NCI-H187 treated with DMSO at 0.1 percent for 48 hours (cell line): ENCODE data around the gene ERC1.
A peak's percentile ranks its signal among the peaks of the same experiment; 100 is the strongest.
"Not testable (repeated sequence)": the region's sequence is repeated elsewhere in the genome, so short reads cannot be mapped to it uniquely, and the experiment has no call there.

Experiments
- DNase-seq: peaks from one replicate; lab custom pipeline; 2025; lab: John Stamatoyannopoulos, UW

Gene ERC1

DNA sequence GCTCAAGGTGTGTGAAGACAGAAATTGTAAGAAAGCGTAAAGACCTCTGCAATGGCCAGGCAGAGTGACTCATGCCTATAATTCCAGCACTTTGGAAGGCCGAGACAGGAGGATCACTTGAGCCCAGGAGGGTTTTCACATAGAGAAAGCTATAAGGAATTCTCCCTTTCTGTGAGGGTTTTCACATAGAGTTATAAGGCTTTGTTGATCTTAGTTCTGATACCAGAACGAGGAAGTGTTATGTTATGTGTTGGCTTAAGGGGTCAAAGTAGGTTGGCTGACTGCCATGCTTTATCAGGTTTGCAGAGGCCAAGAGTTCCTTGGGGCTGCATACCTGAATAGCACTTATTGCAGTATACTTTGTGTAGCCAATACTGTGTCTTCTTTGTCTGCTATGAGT, 139.1 kb downstream of the ERC1 start:
- DNase-seq = no peak

DNA sequence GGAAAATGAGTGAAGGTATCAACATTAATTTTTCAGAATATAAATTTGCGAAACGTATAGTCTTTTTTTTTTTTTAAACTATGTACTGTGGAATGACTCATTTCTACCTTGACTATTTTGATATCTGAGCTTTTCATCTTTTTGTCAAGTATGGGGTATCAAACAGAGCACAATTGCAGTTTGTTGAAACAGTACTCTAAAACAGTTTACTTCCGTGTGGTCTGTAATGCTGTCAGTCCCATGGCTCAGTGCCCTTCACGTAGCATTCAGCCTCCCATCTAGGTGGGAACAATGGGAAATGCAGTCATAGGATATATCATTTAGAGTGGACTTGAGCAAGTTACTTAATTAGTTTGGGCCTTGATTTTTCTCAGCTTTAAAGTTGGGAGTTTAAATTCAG, 139.5 kb downstream of the ERC1 start:
- no peak for DNase-seq

DNA sequence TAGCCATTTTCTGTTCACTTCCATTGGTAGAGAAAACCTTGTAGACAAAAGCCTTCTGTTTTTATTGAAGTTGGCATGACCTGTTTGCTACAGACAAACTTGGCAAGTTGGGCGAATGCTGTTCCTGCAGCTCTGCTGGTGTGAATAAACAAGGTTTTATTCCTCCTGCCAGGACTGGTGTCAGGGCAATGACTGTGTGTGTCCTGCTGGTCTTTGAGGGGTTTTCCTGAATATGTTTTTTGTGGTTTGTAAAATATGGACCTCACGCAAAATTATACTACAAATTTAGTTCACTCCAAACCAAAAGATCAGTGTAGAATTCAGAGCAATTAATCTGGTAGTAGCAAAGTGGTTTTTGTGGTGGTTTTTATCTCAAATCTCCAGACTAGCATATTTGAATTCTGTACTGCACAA, 140.8 kb downstream of the ERC1 start:
- no peak for DNase-seq

DNA sequence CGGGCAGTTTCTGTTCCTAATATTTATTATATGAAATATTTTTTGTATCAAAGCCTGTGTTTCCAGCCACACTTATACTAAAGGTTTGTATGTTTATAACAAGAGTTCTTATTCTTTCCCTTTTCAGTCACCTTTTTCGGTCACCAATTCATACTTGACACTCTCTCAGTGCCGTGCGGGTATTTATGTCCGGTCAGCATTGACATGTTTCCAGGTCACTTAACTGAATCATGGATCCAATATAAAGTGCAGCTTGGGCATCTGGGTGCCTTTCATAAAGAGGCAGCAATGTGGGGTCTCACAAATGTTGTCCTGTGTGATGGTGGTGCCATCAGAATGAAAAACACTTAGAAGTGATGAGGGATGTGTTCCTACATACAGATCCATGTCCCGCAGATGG, 141.3 kb downstream of the ERC1 start:
- DNase-seq = no peak

DNA sequence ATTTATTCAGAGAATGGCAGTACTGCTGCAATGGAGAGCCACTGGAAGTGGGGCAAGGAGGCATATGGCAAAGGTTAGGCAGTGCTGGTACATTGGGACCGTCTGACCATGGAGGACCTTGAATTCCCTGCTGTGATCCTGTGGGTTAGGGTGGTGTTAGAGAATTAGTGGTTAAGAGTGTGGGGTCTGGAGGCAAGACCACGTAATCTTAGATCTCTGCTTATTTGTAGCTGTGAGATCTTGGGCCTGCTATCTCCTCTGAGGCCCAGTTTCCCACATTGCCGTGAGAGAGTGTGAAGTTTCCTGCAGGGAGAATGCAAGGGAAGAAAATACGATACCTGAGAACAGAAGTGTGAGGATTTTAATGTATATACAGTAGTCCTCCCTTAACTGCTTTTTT, 147.7 kb downstream of the ERC1 start:
- no peak for DNase-seq

DNA sequence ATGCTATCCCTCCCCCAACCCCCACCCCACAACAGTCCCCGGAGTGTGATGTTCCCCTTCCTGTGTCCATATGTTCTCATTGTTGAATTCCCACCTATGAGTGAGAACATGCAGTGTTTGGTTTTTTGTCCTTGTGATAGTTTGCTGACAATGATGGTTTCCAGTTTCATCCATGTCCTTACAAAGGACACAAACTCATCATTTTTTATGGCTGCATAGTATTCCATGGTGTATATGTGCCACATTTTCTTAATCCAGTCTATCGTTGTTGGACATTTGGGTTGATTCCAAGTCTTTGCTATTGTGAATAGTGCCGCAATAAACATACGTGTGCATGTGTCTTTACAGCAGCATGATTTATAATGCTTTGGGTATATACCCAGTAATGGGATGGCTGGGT, 155.7 kb downstream of the ERC1 start:
- not testable (repeated sequence) for DNase-seq

DNA sequence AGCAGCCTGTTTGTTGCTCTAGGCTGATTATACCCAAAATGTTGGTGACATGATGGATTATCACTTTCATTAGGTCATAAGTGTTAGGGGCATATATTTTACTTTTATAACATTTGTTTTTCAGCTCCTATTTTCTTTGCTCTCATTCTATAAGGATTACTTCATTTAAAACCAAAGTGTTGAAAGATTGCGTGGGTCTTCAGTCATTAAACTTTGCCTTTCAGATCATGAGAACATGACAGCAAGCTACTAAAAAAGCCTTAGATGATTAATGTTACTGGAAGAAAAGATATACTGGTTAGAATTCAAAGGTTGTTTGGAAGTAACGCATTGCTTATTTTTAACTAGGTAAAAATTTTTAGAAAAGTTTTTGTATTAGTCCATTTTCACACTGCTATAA, 156.8 kb downstream of the ERC1 start:
- no peak for DNase-seq

DNA sequence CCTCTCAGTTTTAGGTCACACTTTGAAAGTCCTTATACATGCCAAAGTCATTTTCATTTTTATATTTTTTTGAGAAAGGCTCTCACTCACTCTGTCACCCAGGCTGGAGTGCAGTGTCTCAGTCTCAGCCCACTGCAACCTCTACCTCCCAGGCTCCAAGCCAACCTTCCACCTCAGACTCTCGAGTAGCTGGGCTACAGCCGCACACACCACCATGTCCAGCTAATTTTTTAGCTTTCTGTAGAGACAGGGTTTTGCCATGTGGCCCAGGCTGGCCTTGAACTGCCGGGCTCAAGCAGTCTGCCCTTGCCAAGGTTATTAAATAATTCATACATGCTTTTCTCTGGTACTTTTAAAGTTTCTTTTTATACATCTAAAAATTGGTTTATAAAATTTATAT, 166.0 kb downstream of the ERC1 start:
- DNase-seq = no peak

DNA sequence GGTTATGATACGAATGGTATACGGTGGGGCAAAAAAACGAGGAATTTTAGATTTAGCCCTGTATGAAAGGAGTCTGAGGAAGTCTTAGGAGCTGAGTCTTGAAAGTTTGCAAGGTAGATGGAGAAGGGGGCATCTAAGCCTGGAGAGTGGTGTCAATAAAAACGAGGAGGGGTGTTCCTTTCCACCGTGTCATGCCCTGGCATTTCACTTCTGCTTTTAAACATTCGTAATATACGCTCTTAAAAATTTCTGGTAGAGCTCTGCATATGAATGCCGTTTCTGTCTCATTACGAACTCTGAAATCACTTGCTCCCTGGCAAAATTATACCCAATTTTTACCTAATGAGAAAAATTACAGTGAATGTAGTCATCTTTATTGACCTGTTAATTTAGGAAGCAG, 170.2 kb downstream of the ERC1 start:
- no peak for DNase-seq

DNA sequence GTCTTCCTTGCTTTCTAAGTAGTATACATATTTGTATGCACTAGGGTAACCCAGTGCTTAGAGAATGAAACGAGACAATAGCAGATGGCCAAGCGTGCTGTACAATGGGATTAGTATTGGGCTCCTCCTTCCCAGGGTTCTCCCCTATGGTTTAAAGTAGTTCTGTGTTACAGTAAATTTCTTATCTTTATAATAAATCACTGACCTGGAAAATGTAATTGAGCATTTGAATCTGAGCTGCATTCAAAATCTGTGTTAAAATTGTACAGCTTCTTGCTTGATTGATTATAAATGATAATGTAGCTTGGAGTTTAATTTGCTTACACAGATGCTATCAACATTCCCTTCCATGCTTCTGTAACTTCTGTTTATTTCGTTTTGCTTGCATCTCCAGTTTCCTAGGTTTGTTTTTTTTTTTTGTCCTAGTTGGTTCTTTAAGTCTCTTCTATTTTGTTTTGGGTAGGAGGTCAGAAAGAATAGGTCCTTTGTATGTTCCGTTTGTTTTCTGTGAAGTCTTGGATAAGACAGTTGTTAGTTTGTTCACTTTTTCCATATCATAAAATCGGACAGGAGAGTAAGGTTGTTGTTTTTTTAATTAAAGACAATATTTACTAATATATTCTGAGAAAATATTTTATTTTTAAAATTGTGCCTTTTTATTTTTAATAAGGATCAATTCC, 171.2 kb downstream of the ERC1 start:
- DNase-seq = no peak

DNA sequence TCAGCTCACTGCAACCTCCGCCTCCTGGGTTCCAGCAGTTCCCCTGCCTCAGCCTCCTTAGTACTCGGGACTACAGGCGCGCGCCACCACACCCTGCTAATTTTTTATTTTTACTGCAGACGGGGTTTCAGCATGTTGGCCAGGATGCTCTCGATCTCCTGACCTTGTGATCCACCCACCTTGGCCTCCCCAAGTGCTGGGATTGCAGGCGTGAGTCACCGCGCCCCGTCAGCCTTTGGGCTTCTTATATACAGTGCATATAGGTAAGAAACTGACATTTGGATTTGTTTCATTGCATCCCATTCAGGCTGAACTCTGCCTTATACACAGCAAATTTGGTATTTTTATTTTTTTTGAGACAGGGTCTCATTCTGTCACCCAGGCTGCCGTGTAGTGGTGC, 176.8 kb downstream of the ERC1 start:
- DNase-seq = no peak

DNA sequence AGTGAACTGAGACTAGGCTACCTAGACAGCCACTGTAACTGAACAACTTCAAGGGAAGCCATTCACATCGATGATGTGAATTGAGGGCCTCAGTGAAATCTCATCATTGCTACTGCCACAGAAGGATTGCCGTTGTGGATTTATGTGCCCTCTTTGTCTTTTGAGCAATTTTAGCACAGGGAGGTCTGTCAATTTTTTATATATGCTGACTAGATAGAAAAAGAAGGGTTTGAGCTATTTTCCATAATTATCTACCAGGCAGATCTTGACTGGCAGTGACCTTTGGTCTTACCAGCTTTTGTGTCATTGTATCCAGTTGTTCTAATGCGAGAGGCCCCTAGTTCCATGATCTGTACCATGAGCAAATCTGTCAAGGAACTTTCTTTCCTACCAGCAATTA, 179.4 kb downstream of the ERC1 start:
- no peak for DNase-seq

DNA sequence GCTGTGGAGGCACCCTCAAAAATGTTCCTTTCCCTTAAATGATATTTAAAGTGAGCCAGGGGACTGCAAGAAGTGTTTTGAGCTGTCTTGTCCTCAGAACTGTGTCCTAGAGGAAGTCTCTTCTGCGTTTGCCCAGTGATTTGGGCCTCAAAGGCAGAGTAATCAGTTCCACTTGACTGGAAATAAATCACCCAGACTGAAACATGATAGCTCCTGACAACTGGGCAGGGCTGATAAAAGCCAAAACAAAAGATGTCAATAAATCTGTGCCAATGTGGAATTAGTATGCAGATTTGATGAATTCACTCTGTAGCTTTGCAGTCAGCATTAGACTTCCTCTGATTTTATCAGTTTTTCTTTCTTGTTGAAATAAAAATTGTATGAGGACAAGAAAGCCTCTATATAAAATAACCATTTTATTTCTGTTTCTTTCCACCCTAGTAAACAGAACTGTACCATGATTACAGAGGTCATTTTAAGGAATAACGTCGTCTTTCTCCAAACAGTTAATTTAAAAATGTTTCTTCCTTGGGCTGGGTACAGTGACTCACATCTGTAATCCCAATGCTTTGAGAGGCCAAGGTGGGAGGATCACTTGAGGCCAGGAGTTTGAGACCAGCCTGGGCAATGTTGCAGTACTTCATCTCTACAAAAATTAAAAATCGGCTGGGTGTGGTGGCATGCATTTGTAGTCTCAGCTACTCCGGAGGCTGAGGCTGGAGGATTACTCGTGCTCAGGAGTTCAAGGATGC, 180.8 kb downstream of the ERC1 start:
- DNase-seq = peak; percentile 11

DNA sequence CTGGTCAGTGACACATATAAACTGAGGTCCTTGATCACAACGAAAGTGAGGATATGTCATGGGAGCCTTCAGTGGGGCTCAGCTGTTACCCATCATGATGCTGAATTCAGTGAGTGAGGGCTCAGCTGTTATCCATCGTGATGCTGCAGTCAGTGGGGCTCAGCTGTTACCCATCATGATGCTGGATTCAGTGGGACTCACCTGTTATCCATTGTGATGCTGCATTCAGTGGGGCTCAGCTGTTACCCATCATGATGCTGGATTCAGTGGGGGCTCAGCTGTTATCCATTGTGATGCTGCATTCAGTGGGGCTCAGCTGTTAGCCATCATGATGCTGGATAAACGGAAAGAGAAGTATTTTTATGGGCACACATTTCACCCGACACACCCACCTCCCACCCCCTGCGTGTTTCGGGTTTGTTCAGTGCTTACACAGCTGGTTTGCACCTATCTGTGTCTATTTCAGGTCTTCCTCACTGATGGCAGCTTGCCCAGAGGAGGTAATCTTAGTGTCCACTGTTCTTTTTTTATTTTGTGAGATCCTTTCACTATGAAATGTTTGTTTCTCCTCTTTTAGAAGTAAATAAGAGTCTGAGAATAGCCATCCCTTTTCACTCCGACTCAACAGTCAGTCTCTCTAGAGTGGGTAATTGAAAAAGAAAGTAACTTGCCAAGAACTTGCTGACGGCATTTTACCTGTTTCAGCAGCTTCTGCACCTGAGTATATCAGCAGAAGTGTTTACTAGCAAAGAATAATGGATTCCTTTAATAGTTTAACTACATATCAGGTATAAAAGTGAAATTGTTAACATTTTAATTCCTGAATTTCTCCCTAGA, 183.0 kb downstream of the ERC1 start:
- DNase-seq = no peak

DNA sequence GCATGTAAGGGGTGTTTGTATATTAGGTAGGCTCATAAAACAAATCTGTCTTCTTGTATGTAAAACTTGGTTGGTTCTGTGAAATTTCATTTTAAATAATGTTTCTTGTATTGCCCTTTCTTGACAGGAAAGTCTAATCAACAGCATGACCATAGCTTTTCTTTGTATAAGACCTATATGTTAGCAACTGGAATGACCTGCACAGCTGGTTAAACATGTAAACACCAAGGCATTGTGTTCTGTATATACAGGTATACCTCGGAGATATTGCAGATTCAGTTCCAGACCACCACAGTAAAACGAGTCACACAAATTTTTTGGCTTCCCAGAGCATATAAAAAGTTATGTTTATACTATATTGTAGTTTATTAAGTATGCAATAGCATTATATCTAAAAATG, 183.6 kb downstream of the ERC1 start:
- DNase-seq = no peak

DNA sequence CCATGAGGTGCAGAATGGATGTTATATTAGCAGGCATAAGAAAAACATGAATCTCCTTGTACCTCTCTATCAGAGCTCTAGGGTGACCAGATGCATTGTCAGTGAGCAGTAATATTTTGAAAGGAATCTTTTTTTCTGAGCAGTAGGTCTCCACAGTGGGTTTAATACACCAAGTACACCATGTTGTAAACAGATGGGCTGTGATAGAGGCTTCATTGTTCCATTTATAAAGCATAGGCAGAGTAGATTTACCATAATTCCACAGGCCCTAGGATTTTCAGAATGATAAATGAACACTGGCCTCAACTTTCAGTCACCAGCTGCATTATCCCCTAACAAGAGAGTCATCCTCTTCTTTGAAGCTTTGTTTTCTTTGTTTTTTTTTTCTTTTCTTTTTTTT, 185.2 kb downstream of the ERC1 start:
- no peak for DNase-seq

DNA sequence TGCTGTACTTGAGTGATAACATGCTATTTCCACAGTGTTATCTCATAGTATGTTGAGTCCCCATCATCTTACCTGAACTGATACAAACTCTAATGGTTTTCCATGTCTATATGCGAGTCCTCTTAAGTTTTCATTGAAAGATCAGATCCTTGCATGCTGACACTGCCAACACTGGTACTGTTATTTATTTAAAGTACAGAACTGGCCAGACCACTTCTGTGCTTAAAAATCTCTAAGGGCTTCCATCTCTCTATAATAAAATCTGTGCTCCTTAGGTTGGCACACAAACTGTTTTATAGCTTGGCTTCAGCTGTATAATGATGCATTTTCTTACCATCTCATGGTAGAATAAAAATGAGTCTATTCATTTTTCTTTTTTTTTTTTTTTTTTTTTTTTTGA, 188.1 kb downstream of the ERC1 start:
- no peak for DNase-seq

DNA sequence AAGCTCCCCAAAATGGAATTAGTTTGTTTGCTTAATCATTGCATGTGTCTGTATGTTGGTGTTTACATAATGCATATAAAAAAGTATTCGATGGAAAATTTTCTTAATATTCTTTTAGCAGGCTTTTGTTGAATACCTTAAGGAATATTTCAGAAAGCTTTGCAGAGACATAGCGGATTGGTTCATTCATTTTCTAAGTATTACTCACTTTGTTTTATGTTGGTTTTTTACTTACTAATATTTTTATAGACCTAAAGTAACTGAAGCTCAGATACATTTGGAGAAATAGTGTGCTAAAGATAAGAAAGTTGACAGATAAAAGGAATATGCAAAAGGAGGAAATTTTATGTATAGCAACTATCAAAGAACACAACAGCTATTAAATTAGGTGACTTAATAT, 191.0 kb downstream of the ERC1 start:
- no peak for DNase-seq

DNA sequence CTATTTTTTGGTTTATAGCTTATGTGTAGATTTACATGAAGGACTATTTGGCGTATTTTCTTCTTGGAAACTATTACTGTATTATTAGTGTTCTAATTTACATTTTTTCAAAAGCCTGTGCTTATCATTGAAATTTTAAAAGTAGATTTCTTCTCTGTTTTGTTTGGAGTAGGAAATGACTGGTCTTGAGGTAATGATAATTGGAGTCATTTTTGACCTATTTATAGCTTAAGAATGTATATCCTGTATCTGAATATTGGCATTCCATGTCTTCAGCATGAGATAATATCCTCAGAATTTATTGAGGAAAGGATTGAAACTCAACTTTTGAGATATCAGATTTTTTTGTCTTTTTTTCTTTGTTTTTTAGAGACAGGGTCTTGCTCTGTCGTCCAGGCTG, 193.4 kb downstream of the ERC1 start:
- DNase-seq = no peak

DNA sequence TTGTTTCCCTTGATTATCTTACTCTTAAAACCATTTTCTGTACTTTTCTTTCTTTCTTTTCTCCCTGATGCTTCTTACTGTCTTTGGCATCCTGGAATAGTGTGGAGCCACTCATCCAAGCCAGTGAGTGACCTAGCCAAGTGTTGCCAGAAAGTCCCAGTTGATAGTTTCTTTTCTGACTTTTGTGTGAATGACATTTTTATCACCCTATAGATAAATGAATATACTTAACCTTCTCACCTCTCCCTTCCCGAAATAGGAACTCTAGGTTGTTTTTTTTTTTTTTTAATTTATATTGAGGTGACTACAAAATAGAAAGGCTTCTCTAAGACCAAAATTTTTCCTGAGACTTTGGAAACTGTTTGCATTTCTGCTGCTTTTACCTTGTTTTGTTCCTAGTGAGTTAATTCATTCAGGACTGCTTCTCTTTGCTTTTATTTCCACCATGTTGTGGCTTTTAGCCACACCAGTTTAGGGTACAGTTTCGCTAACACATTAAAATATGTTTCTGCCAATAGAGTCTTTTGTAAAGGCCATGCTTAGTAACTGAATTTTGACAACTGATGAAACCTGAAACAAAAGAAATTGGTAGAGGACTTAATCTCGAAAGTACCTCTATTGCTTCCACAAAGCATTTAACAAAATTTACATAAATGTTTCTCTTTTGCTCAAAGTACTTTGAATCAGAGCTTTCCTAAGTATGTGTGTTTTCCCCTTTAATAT, 194.6 kb downstream of the ERC1 start:
- no peak for DNase-seq

DNA sequence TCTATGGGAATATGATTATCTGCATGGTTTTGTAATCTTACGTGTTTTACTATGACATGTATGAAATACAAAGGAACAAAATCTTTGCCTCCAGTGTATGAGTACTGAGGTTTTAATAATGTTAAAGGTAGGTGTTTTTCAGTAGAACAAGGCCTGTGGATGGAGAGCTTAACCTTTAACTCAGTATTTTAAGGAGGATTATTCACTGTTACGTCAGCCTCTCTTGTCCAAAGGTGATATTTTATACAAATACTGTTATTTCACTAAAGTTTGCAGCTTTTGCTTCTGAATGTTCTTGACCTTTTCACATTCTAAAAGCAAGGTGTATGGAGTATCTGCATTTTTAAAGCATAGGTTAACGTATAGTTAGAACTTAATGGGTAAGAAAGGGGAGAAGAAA, 195.3 kb downstream of the ERC1 start:
- DNase-seq = no peak

DNA sequence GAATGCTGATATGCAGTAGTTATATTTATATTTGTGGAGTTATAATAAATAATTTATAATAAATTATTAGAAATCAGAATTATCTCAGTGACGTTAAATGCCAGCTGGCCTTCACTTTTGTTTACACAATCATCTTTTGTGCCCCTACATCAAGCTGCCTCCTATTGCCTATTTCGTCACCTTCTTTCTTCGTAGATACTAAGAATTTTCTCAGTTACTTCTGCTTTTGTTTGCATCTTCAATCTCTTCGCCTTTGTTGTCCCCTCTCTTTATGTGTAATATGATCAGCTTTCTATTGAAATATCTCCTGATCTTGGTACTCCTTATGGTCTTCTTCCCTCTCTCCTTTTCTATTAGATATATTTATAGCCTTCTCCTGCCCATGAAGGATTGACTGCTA, 197.0 kb downstream of the ERC1 start:
- DNase-seq = no peak
